ENCODE measurements around the gene FGGY.

FGGY gene

DNA sequence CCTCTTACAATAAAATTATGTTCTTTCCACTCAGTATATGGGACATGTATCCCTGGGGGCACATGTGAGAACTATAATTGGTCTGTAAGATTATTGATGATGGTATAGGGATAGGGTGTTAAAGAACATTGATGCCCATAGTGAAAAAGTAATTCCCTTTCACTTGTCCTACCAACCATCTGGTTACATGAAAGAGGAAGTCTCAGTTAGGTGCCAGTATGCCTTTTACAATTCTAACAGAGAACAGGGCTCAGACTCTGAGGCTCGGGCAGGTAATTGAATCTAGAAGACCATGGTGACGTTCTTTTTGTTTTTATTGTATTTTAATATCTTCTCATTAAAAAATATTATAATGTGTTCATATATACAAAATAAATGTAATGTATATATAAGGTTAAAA is 113.6 kb downstream of the FGGY start:
- in situ Hi-C loops (cut with MboI; ENCODE audit: low sequenced_read_pairs), result no loop called here

DNA sequence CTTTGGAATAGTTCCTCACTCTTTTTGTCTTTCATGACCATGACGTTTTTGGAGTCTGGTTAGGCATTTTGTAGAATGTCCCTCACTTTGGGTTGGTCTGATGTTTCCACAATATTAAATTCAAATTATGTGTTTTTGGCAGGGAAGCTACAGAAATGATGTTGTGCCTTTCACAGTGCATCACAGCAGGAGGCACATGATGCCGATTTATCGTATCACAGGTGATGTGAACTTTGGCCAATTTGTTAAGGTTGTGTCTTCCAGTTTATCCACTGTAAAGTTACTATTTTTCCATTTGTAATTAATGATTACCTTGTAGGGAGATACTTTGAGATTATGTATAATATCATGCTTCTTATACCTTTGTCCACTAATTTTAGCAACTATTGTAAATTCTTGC is 114.3 kb downstream of the FGGY start:
- in situ Hi-C loops (cut with MboI; ENCODE audit: low sequenced_read_pairs), result no loop called here

DNA sequence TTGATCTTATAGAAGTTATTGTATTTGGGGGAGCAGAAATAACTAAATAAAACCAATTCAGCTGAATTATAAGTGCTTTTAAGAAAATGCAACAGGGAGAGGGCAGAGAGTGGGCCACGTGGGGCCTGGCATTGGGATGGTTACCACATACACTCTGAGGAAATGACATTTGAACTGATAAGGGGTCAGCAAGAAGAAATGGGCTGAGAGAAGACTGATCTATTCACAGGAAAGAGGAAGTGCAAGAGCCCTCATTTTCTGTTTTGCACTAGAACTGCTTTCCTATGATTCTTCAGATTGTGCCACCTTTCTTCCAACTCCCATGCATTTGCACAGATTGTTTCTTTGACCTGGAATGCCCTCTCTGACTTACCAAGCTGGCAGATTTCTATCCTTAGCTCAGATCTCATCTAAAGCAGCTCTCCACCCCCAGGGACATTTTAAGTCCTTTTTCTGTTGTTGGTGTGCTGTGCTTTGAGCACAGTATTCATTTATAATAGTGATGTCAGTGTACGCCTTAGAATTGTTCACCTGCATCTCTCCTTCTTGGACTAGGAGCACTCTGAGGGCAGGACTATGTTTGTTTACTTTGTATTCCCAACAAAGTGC is 115.9 kb downstream of the FGGY start:
- in situ Hi-C loops (cut with MboI; ENCODE audit: low sequenced_read_pairs), result no loop called here

GRCh38 chr1:59413327-59413720 is 116.4 kb downstream of the FGGY start:
- in situ Hi-C loops (cut with MboI; ENCODE audit: low sequenced_read_pairs), result no loop called here

DNA sequence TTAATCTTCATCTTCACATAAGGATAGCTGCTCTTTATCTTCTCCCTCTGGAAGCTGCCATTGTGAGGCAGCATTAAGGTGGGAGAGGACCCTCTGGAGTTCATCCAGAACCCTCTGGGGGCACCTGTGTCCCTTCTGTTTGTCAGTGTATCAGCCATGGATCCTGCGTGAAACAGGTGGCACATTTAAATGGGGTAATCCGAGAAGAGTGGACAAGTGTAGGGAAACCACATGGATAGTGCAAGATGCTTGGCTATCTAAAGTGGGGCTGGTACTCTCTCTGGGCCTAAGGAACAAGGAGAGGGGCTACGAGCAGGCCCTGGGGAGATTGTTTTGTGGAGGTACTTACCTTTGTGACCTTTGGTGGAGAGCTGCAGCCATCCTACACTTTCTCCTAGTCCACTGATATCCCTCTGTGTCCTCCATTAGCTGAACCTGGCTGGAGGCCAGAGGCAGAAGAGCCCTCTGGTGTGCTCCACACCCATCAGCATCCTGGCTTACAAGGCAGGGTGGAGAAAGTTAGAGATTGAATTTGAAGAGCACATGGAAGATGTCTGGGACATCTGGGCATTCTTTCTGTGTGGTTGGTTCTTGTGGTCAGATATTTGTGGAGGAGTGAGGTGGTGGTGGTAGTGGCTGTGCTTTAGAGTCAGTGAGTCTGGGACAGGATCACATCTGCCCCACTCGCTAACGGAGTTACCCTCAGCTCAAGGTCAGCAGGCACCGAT is 117.7 kb downstream of the FGGY start:
- in situ Hi-C loops (cut with MboI; ENCODE audit: low sequenced_read_pairs), result no loop called here

DNA sequence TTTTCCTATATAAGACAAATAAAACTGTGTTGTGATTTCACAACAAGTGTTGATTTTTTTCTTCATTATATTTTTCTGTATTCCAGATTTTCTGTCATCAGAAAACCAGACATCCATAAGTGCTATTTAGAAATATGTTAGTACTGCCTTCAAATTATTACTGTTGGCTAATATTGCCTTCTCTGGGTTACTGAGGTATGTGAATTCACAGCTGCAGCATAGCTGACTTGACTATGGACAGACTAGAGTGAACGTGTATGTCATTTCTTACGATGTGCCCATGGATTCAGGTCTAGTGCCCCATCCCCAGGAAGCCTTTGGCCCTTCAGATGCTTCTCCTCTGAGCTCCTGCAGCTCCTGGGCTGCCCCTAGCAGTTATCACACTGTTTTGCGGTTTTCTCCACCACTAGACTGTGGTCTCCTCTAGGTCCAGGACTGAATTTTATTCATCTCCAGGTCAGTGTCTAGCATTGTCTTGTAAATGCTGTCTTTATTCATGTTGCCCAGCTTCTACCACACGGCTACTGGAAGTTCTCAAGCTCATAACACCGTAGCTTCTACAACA is 118.5 kb downstream of the FGGY start:
- in situ Hi-C loops (cut with MboI; ENCODE audit: low sequenced_read_pairs), result no loop called here

- in situ Hi-C loops (cut with MboI; ENCODE audit: low sequenced_read_pairs), result no loop called here
These were observed 119.0 kb downstream of the FGGY start for GRCh38 chr1:59415881-59416280.

DNA sequence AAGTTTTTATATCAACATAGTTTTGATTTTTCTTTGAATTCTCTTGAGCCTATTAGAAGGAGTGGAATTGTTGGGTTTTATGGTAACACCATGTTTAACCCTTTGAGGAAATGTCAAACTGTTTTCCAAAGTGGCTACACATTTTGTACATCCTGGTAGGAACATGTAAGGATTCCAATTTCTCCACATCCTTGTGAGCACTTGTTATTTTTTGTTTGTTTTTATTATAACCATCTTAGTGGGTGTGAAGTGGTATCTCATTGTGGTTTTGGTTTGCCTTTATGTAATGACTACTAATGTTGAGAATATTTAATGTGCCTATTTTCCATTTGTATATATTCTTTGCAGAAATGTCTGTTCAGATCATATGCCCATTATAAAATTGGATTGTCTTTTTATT is 120.5 kb downstream of the FGGY start:
- in situ Hi-C loops (cut with MboI; ENCODE audit: low sequenced_read_pairs), result no loop called here

GRCh38 chr1:59418363-59419144 is 121.7 kb downstream of the FGGY start:
- in situ Hi-C loops (cut with MboI; ENCODE audit: low sequenced_read_pairs), result no loop called here

DNA sequence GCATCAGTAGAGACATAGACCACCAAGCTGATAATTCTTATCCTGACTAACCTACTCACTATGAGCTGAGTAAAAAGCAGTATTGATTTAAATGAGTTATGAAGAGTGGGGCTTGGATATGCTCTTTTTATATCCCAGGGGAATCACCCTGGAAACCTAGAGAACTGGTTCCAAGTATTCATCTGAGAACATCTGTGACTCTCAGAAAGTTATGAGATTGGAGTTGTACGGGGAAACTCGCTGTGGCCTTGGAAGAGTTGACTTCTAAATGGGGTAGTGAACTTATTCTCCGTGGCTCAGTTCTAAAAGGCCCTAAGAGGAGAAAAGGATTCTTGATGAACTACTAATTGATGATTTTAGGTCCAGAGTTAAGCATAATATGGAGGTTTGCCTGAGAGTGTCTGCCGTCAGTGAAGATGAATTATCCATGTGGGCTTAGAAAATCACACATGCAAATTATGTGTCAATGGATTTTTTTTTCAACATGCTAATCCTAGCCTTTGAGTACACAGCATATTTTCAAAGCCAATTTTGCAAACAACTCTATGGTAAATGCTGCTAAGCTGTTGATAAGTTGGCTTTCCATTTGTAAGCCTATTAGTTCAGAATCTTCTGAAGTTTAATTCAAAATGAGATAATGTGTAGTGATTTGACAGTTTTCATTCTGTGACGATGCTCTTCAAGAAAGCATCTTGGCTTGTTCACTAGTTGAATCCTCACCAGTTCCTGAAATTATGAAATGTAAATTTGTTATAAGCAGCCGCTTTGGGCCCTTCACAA is 122.7 kb downstream of the FGGY start:
- in situ Hi-C loops (cut with MboI; ENCODE audit: low sequenced_read_pairs), result no loop called here

- in situ Hi-C loops (cut with MboI; ENCODE audit: low sequenced_read_pairs), result no loop called here
These were observed 124.5 kb downstream of the FGGY start for GRCh38 chr1:59421232-59421920.

- in situ Hi-C loops (cut with MboI; ENCODE audit: low sequenced_read_pairs), result no loop called here
These were observed 126.2 kb downstream of the FGGY start for GRCh38 chr1:59422921-59423575.

DNA sequence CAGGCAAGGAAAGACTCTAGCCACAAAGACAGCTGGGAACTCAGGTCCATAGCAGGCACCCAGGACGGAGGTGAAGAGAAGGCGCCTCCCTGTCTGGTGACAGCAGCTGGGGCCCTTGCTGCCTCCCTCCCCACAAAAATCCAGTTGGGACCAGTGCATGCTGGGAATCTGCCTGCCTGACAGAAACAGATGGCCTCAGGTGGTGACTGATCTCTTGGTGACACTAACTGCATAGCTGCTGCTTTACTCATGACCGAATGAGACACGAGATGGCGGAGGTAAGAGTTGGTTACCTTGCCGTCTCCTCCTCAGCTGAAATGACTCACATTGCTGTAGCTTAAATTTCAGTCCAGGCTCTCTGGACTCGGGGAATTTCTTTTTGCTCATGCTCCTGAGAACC is 130.3 kb downstream of the FGGY start:
- in situ Hi-C loops (cut with MboI; ENCODE audit: low sequenced_read_pairs), result no loop called here

DNA sequence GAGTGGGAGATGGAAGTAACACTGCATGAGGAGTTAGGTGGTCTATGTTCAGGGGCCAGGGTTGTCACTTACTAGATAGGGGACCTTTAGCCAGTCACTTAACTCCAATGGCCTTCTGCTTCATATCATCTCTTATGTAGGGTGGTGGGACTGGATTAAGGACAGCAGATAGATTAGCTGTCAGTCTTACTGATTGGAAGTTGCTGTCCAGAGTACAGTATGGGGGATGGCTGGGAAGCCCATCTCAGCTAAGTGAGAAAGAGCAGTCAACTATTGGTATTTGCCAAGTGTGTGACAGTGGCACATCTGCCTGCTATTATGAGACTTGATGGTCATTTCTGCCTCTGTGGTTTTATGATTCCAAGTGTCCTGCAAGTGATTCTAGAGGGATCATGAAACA is 130.9 kb downstream of the FGGY start:
- in situ Hi-C loops (cut with MboI; ENCODE audit: low sequenced_read_pairs), result no loop called here

GRCh38 chr1:59428828-59429227 is 131.9 kb downstream of the FGGY start:
- in situ Hi-C loops (cut with MboI; ENCODE audit: low sequenced_read_pairs), result no loop called here

GRCh38 chr1:59429656-59430055 is 132.8 kb downstream of the FGGY start:
- in situ Hi-C loops (cut with MboI; ENCODE audit: low sequenced_read_pairs), result no loop called here

- in situ Hi-C loops (cut with MboI; ENCODE audit: low sequenced_read_pairs), result no loop called here
These were observed 134.8 kb downstream of the FGGY start for GRCh38 chr1:59431566-59432294.

DNA sequence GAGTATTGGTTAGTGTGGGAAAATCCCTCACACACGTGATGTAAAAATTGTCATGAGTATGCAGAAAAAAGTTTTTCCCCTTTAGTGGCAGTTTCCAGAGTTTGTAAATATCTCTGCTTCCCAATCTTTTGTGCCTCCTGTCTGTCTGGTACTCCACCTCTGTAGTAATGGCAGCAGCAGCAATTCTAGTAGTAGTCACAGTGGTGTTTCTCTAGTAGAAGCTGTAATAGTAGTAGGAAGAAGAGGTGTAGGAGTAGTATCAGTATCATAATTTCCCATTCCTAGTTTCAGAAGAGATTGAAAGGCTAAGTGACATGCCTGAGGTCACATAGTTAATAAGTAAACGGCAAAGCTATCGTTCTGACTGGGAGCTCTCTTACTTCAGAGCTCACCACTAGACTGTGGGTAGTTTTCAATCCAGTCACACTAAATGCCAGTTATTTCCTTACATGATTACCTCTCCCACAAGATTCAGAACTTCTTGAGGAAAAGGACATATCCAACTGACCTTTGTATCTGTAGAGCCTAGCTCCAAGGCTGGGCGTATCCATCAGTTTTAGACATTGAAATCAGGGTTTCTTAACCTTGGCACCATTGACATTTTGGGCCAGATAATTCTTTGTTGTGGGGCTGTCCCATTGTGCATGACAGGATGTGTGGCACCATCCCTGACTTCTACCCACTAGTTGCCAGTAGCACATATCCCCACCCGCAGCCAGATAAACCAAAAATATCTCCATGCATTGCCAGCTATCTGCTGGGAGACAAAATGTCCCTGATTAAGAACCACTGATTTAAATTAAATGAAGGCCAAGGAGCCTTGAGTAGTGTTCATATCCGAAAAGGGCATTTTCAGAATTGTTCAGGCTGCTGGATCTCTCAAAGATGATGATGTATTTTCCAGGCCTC is 135.9 kb downstream of the FGGY start:
- in situ Hi-C loops (cut with MboI; ENCODE audit: low sequenced_read_pairs), result no loop called here
